SK-N-MC (cell line): ENCODE measurements around the gene METTL15.

Source experiments
- EZH2 ChIP-seq: fragments of 200-600 bp; sonication (generic); IDR thresholded peaks from one replicate; pipeline ENCODE4 v1.6.1; 2017; ENCODE audit warnings: antibody characterized with exemption
- FOXP2 ChIP-seq: optimal IDR thresholded peaks from 2 replicates; pipeline ENCODE3; 2011; ENCODE audit warnings: mild to moderate bottlenecking, moderate library complexity; ENCODE audit not compliant: insufficient read depth; ENCODE audit errors: extremely low read length, control extremely low read depth
- POLR2AphosphoS5 ChIP-seq: IDR thresholded peaks from 2 replicates; pipeline ENCODE4 v1.6.1; 2012; ENCODE audit warnings: mild to moderate bottlenecking, low read depth, low read length, borderline replicate concordance

DNA sequence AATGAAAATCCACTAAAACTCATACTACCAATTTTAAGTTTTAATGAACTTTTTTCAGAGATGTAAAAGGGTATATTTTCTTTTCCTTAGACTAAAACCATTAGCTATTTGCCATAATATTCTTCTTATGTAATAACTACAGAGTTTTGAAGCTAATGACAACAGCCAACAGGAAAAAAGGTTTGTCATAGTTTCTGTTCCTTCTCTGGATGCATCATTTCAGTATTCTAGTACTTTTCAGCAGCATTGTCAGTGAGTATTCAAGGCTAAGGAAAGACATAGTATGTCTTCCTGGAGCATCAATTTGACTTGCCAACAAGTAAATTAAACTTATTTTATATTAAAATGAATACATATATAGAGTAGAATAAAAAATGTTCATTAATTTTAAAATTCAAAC lies 166.0 kb downstream of the METTL15 start:
- no peak for TF ChIP-seq EZH2
- TF ChIP-seq POLR2AphosphoS5: no peak
- TF ChIP-seq FOXP2: no peak
